HG03575 (cell line): ENCODE measurements around the gene HERC2.
"Not testable (repeated sequence)": the region's sequence is repeated elsewhere in the genome, so short reads cannot be mapped to it uniquely, and the experiment has no call there.

Source experiments
- ATAC-seq: cut with Tn5 transposase; IDR thresholded peaks from one replicate; pipeline ENCODE4 v1.9.1; 2021; ENCODE audit not compliant: unreplicated experiment, insufficient number of reproducible peaks, low FRiP score; ENCODE audit errors: extremely low read depth

The HERC2 gene

GRCh38 chr15:28322129-28322588 lies at the start of gene HERC2:
Gene HERC2, minus strand, starts transcription at chr15:28322179. Its CDS starts 746 bp downstream, at chr15:28321433.
- ATAC-seq: not testable (repeated sequence)

DNA sequence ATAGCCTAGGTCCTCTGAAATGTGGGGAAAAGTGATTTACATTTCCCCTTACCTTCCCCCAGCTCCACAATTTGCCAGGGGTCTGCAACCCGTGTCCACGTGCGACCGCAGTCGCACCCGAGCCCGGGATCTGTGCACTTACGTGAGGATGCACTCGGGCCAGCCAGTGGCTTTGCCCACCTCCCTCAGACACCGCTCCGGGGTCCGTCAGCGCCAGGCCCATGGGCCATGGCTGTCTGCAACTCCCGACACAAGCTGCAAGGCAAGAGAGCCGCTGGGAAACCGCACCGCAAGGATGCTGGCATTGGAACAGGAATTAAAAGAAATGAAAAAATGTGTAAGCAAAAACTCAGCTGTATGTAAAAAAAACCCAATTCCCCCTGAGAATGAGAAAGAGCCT lies 43.5 kb upstream of the HERC2 start:
- not testable (repeated sequence) for ATAC-seq

GRCh38 chr15:28357984-28358383 lies 36.0 kb upstream of the HERC2 start, which contains the start of gene GOLGA6L24:
Gene GOLGA6L24, minus strand, starts transcription at chr15:28358084. Its CDS starts 61 bp downstream, at chr15:28358023.
- ATAC-seq: not testable (repeated sequence)

GRCh38 chr15:28321358-28322078 lies 461 bp downstream of the HERC2 start:
- ATAC-seq: not testable (repeated sequence)

DNA sequence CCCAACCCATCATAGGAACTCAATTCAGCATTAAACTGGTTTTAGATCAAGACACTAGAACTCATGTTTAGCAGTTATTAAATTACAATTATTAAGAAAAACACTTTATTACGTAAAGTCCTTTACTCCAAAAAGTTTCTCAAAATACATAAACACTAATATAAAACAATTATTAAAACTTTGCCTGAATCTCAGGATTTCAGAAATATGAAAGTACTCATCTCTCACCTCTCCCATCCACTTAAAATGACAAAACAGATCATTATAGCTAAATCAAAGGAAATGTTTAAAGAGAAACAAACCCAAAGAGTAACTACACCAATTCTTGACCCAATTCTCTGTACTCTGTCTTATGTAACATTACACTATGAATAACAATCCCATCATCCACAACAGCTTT lies 2.3 kb downstream of the HERC2 start:
- ATAC-seq: not testable (repeated sequence)

GRCh38 chr15:28318828-28319227 lies 3.2 kb downstream of the HERC2 start:
- not testable (repeated sequence) for ATAC-seq

DNA sequence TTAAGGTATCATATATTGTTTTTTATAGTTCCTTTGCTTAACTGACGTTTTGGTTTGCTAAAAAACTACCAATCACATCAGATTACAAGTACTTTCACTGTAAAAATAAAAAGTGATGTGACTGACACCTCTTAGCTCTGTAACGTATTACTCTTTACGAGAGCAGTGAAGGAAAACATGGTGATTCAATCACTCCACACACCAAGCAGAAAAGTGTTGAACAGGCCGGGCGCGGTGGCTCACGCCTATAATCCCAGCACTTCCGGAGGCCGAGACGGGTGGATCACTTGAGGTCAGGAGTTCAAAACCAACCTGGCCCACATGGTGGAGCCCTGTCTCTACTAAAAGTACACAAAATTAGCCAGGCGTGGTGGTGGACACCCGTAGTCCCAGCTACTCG lies 3.9 kb downstream of the HERC2 start:
- not testable (repeated sequence) for ATAC-seq

- not testable (repeated sequence) for ATAC-seq
These were observed 5.0 kb downstream of the HERC2 start for GRCh38 chr15:28316958-28317357.

DNA sequence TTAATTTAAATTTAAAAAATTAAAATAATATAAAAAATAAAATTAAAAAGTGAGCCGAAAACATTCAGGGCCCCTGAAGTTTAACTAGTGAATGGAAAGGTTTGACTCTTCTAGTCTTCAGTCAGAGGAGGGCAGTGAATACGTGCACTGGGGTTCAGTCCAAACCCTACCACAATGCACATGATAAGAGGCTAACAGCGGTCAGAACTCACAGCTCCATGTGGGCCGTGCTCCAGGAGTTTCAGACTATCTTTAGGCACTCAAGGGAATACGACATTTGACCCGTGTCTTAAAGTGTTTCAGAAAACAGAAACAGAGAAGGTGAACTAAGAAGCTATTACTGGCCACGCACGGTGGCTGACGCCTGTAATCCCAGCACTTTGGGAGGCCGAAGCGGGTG lies 11.5 kb downstream of the HERC2 start:
- ATAC-seq: not testable (repeated sequence)

DNA sequence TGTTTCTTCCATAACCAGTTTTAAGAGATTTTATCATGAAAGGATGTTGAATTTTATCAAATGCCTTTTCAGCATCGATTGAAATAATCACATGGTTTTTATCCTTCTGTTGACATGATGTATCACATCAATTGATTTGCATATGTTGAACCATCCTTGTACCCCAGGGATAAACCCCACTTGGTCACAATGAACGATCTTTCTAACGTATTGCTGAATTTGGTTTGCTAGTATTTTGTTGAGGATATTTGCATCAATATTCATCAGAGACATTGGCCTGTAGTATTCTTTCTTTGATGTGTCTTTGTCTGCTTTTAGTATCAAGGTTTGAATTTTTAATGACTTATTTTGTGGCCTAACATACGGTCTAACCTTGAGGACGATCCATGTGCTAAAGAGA lies 13.3 kb downstream of the HERC2 start:
- ATAC-seq: not testable (repeated sequence)

- not testable (repeated sequence) for ATAC-seq
These were observed 16.3 kb downstream of the HERC2 start for GRCh38 chr15:28305700-28306099.

GRCh38 chr15:28297434-28297833 lies 24.5 kb downstream of the HERC2 start:
- not testable (repeated sequence) for ATAC-seq

- not testable (repeated sequence) for ATAC-seq
These were observed 25.2 kb downstream of the HERC2 start for GRCh38 chr15:28296814-28297213.

GRCh38 chr15:28295009-28295563 lies 26.9 kb downstream of the HERC2 start:
- not testable (repeated sequence) for ATAC-seq

DNA sequence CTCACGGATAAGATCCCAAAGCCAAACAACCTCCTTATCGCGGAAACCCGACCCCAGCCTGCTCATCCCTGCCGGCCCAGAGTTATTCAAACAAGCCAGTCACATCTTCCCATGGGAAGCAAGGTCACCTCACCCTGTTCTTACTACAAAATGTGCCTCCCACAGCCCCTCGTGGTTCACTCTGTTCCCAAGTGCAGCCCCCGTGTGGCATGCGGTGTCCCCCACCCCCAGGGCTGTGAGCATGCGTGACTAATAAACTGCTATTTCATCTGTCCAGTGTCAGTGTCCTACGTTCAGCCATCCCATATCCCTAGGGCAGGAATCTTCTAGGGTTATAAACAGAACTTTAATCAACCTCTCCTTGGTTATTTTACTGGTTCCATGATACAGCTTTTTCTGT lies 27.4 kb downstream of the HERC2 start:
- not testable (repeated sequence) for ATAC-seq

GRCh38 chr15:28289694-28290463 lies 32.1 kb downstream of the HERC2 start:
- ATAC-seq: no peak

- ATAC-seq: not testable (repeated sequence)
These were observed 32.9 kb downstream of the HERC2 start for GRCh38 chr15:28288830-28289693.

DNA sequence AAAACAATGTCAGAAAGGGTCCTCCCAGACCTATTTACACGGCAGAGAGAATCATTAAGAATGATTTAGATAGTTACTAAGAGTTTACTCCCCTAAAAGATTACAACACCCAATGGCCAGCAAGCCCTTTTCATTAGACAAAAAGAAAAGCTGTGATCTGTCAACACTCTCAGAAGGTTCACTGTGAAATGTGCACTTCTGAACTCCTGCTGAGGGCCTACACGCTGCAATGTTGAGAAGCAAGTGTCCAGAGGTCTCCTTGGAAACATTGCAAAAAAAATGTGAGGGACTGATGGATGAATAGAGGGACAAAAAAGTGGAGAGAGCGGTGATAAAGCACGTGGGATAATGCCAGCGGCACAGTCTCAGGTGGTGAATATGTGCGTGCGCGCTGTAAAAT lies 35.3 kb downstream of the HERC2 start:
- ATAC-seq: not testable (repeated sequence)

DNA sequence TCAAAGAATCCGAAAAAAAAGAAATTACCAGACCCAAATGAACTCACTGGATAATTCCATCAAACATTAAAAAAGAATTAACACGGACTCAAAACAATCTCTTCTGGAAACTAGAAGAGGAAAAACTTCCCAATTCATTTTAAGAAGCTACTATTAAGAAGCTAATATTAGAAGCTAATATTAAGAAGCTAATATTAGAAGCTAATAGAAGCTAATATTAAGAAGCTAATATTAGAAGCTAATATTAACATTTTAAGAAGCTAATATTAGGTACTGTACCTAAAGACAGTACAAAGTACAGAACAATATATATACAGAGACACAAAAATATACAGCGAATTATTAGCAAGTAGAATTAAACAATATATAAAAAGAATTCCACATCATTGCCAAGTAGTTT lies 35.9 kb downstream of the HERC2 start:
- no peak for ATAC-seq
